Measurements from ENCODE around the gene POLR1F. TPM values are rescaled to one million over a fixed set of nuclear protein-coding genes. Genes with fewer than 3 reads are reported as not detected.

POLR1F gene
- total RNA-seq, 1 donor from 2014 or later = 21.7 TPM

DNA sequence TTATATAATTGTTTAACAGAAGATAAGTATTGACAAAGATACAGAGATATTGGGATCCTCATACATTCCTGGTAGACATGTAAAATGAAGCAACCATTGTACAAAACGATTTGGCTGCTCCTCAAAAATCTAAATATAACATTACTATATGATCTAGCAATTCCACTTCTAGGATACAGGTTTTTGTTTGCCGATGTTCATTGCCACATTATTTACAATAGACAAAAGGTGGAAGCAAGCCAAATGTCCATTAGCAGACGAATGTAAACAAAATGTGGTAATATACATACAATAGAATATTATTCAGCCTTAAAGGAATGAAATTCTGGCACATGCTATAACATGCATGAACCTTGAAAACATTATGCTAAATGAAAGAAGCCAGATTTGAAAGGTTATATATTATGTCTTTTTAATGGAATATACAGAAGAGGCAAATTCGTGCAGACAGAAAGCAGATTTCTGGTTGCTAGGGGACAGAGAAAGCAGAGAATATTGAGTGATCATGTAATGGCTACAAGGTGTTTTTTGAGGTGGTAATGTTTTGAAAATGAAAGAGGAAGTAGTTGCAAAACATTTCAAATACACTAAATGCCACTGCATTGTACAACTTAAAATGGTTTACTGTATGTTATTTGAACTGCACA lies 44.9 kb downstream of the POLR1F start:
- H3K9ac ChIP-seq (ENCODE audit: low read length) = no peak overlapping the region

DNA sequence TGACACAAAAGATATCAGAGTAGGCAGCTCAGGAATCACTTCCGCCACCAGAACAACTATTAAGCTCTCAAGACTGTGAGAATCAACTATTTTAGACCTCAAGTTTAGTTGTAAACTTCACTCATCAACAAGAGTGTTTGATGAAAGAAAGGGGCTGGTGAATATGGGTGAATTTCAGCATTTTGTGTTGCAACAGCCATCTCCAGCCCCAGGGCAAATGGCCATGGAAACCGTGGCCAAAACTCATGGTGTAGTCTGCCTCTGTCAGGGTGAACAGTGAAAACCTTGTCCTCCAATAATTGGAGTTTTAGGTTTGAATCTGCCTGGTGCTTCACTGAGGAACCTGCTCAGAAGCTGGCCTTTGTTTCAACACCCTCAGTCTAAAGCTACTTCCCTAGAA lies 60.0 kb downstream of the POLR1F start:
- Histone ChIP-seq H3K9ac (ENCODE audit: low read length) (no peak overlapping the region), H2AFZ (ENCODE audit: low read depth, low read length) (no peak overlapping the region), H3K9me3 (ENCODE audit: insufficient read depth, low read depth, low read length) (no peaks in the 10 kb centered on the region), H3K36me3 (ENCODE audit: insufficient read depth, low read length) (no peaks in the 10 kb centered on the region), H3K4me2 (ENCODE audit: low read length) (no peak overlapping the region), H3K4me3 (ENCODE audit: insufficient read depth, low read depth, low read length) (no peak overlapping the region), H3K79me2 (ENCODE audit: insufficient read depth, low read length) (no peaks in the 10 kb centered on the region), H3K4me1 (ENCODE audit: insufficient read depth, low read length) (no peaks in the 10 kb centered on the region), H3K27ac (ENCODE audit: low read depth, low read length) (no peak overlapping the region), H4K20me1 (ENCODE audit: insufficient read depth, low read length) (no peaks in the 10 kb centered on the region), H3K27me3 (ENCODE audit: insufficient read depth, low read length) (no peaks in the 10 kb centered on the region)
- no peak for TF ChIP-seq EZH2 (IDR thresholded peaks at IDR 0.05; ENCODE audit: insufficient read depth, low read length)
- Mint-ChIP-seq H3K27me3 (ENCODE audit: low read depth, unreplicated experiment) (no peaks in the 10 kb centered on the region), H3K9me3 (ENCODE audit: unreplicated experiment) (peaks cover 15% of the 10 kb centered on the region), H3K4me1 (ENCODE audit: low read depth, unreplicated experiment) (no peaks in the 10 kb centered on the region), H3K4me3 (ENCODE audit: unreplicated experiment) (no peak overlapping the region), H3K36me3 (ENCODE audit: low read depth, unreplicated experiment) (no peaks in the 10 kb centered on the region), H3K27ac (ENCODE audit: unreplicated experiment) (no peak overlapping the region)
- FAIRE-seq = no peak
- DNase-seq (ENCODE audit: low read depth) = no peak

More for the DNA sequence above, 44.9 kb downstream of the POLR1F start:
- FAIRE-seq (no peak), DNase-seq (ENCODE audit: low read depth) (no peak)
- Histone ChIP-seq H2AFZ (ENCODE audit: low read depth, low read length) (no peak overlapping the region), H3K9me3 (ENCODE audit: insufficient read depth, low read depth, low read length) (no peaks in the 10 kb centered on the region), H3K36me3 (ENCODE audit: insufficient read depth, low read length) (no peaks in the 10 kb centered on the region), H3K79me2 (ENCODE audit: insufficient read depth, low read length) (no peaks in the 10 kb centered on the region), H3K4me1 (ENCODE audit: insufficient read depth, low read length) (no peaks in the 10 kb centered on the region), H3K27ac (ENCODE audit: low read depth, low read length) (no peak overlapping the region), H3K4me3 (ENCODE audit: insufficient read depth, low read depth, low read length) (no peak overlapping the region), H3K27me3 (ENCODE audit: insufficient read depth, low read length) (no peaks in the 10 kb centered on the region), H3K4me2 (ENCODE audit: low read length) (no peak overlapping the region), H4K20me1 (ENCODE audit: insufficient read depth, low read length) (no peaks in the 10 kb centered on the region)
- TF ChIP-seq EZH2 (IDR thresholded peaks at IDR 0.05; ENCODE audit: insufficient read depth, low read length) = no peak
- TF ChIP-seq, protein P1, sequence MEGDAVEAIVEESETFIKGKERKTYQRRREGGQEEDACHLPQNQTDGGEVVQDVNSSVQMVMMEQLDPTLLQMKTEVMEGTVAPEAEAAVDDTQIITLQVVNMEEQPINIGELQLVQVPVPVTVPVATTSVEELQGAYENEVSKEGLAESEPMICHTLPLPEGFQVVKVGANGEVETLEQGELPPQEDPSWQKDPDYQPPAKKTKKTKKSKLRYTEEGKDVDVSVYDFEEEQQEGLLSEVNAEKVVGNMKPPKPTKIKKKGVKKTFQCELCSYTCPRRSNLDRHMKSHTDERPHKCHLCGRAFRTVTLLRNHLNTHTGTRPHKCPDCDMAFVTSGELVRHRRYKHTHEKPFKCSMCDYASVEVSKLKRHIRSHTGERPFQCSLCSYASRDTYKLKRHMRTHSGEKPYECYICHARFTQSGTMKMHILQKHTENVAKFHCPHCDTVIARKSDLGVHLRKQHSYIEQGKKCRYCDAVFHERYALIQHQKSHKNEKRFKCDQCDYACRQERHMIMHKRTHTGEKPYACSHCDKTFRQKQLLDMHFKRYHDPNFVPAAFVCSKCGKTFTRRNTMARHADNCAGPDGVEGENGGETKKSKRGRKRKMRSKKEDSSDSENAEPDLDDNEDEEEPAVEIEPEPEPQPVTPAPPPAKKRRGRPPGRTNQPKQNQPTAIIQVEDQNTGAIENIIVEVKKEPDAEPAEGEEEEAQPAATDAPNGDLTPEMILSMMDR (IDR thresholded peaks at IDR 0.05; ENCODE audit: insufficient read depth, low read depth, low read length) = no peak
- Mint-ChIP-seq H3K27me3 (ENCODE audit: low read depth, unreplicated experiment) (peaks cover 7% of the 10 kb centered on the region), H3K36me3 (ENCODE audit: low read depth, unreplicated experiment) (no peaks in the 10 kb centered on the region), H3K4me3 (ENCODE audit: unreplicated experiment) (no peak overlapping the region), H3K9me3 (ENCODE audit: unreplicated experiment) (peaks cover 2% of the 10 kb centered on the region), H3K4me1 (ENCODE audit: low read depth, unreplicated experiment) (no peaks in the 10 kb centered on the region), H3K27ac (ENCODE audit: unreplicated experiment) (no peak overlapping the region)

Small RNAs within 50 kb of the gene (microRNA-seq; reads per million reads assigned to microRNA genes)
- 1.1 reads per million for gene MIR3146

Other genes with a start within 250 kb of the POLR1F start
- gene TMEM196, start 64.6 kb upstream of the POLR1F start, total RNA-seq = not detected in 2 replicates

Measured in astrocyte (in vitro differentiated cells and primary cell).